Measurements from ENCODE around the gene LRRFIP1. TPM values are rescaled to one million over a fixed set of nuclear protein-coding genes. Genes with fewer than 3 reads are reported as not detected.

Gene LRRFIP1
- total RNA-seq, 1 donor from 2014 or later: 115 TPM

DNA sequence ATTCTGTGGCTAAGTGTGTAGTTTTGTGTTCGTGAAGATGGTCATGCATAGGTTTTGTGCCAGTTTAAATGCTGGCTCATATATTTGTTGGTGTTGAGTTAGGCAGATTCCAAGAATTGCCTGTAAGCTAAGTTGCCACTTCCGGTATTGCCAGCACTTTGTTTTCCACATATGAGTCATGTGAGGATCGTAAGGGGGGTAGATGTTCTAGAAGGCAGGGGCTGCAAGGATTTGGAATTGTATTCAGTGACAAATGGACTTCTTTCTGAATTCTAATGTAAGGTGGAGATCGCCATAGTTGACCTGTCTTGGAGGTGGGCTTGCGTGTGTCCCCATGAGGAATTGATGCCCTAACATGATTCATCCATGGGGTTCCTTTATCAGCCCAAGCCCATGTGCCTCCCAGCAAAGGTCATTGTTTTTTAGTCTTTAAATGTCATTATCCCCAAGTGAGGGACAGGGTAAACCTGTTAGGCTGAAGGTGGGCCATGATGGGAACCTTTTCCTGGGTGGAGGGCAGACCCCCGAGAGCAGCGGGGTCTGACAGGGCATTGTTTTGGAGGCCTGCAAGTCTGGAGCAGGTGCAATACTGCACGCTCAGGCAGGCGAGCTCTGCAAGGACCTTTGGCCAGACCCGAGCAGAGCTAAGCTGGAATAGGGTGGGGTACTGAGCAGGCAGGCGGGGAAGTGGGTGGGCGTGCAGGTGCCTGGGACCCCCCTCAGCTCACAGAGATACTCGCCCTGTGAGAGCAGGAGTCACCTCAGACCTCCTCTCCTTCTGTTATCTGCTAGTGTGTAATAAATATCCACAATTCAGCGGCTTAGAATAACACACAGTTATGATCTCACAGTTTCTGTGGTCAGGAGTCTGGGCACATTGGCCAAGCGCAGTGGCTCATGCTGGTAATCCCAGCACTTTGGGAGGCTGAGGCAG lies 77.4 kb downstream of the LRRFIP1 start:
- TF ChIP-seq, protein P1, sequence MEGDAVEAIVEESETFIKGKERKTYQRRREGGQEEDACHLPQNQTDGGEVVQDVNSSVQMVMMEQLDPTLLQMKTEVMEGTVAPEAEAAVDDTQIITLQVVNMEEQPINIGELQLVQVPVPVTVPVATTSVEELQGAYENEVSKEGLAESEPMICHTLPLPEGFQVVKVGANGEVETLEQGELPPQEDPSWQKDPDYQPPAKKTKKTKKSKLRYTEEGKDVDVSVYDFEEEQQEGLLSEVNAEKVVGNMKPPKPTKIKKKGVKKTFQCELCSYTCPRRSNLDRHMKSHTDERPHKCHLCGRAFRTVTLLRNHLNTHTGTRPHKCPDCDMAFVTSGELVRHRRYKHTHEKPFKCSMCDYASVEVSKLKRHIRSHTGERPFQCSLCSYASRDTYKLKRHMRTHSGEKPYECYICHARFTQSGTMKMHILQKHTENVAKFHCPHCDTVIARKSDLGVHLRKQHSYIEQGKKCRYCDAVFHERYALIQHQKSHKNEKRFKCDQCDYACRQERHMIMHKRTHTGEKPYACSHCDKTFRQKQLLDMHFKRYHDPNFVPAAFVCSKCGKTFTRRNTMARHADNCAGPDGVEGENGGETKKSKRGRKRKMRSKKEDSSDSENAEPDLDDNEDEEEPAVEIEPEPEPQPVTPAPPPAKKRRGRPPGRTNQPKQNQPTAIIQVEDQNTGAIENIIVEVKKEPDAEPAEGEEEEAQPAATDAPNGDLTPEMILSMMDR (IDR thresholded peaks at IDR 0.05; ENCODE audit: insufficient read depth, low read length, severe bottlenecking): no peak
- DNase-seq (ENCODE audit: low read depth): peak; percentile 82
- peak; percentile 86 for FAIRE-seq
- Histone ChIP-seq H3K4me3 (ENCODE audit: low read depth, low read length) (no peak overlapping the region), H3K27me3 (ENCODE audit: control insufficient read depth, insufficient read depth, low read length) (no peaks in the 10 kb centered on the region), H3K36me3 (ENCODE audit: control insufficient read depth, insufficient read depth, low read length) (peaks cover 8% of the 10 kb centered on the region)

DNA sequence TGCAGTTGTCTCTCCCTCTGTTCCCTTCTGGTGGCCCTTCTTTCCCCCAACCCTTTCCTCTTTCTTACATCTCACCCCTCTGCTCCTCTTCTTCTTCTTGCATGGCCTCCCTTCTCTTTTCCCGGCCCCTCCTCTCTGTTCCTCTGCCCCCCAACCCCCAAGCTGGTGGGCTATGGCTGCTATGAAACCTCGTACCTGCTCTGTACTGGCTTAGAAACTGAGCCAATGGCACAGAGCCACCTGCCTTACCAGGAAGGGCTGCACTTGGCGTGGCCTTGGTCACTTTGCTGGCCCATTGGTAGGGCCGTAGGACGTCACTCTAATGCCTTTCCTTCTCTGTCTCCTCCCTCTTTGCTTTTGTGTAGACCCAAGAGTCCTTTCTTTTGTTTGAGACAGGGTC lies 78.9 kb downstream of the LRRFIP1 start:
- H3K4me3 ChIP-seq (ENCODE audit: low read depth, low read length): no peak overlapping the region
- peaks cover 9% of the 10 kb centered on the region for H3K36me3 ChIP-seq (ENCODE audit: control insufficient read depth, insufficient read depth, low read length)
- TF ChIP-seq, protein P1 (IDR thresholded peaks at IDR 0.05; ENCODE audit: insufficient read depth, low read length, severe bottlenecking): no peak
- no peak for DNase-seq (ENCODE audit: low read depth)
- FAIRE-seq: no peak
- no peaks in the 10 kb centered on the region for H3K27me3 ChIP-seq (ENCODE audit: control insufficient read depth, insufficient read depth, low read length)

DNA sequence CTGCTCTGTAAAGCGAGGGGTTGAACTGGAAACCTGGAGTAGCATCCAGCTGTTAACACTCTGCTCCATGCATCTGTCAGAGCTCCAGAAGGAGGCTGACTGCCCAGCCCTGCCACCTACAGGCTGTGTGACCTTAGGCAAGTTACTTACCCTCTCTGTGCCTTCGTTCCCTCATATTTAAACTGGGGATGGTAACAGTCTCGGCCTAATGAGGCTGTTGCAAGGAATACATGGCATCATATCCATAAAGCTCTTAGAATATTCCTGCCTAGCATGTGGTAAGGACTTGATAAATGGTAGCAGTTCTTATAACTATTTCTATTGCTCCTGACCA lies 80.6 kb downstream of the LRRFIP1 start:
- H3K4me3 ChIP-seq (ENCODE audit: low read depth, low read length): no peak overlapping the region
- H3K27me3 ChIP-seq (ENCODE audit: control insufficient read depth, insufficient read depth, low read length): no peaks in the 10 kb centered on the region
- DNase-seq (ENCODE audit: low read depth): no peak
- TF ChIP-seq, protein P1 (IDR thresholded peaks at IDR 0.05; ENCODE audit: insufficient read depth, low read length, severe bottlenecking): peak; percentile 7
- H3K36me3 ChIP-seq (ENCODE audit: control insufficient read depth, insufficient read depth, low read length): peaks cover 16% of the 10 kb centered on the region
- no peak for FAIRE-seq

DNA sequence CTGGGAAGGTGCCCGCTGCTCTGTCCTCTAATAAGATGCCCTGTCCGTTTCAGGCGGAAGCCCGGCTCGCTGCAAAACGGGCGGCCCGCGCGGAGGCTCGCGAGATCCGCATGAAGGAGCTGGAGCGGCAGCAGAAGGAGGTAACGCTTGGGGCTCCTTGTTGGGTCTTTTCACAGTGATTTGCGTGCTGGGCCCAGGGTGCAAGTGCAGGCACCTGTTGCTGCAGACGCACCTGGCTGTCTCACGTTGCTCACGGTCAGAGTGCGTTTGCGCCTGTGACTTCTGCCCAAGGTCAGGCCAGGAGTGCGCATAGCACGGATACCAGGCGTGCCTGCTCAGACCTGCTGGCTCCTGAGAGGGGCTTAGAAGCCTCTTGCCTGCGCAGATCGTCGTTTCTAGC lies 81.1 kb downstream of the LRRFIP1 start:
- TF ChIP-seq, protein P1 (IDR thresholded peaks at IDR 0.05; ENCODE audit: insufficient read depth, low read length, severe bottlenecking): no peak
- FAIRE-seq (no peak), DNase-seq (ENCODE audit: low read depth) (no peak)
- peaks cover 16% of the 10 kb centered on the region for H3K36me3 ChIP-seq (ENCODE audit: control insufficient read depth, insufficient read depth, low read length)
- H3K27me3 ChIP-seq (ENCODE audit: control insufficient read depth, insufficient read depth, low read length): no peaks in the 10 kb centered on the region
- H3K4me3 ChIP-seq (ENCODE audit: low read depth, low read length): no peak overlapping the region

DNA sequence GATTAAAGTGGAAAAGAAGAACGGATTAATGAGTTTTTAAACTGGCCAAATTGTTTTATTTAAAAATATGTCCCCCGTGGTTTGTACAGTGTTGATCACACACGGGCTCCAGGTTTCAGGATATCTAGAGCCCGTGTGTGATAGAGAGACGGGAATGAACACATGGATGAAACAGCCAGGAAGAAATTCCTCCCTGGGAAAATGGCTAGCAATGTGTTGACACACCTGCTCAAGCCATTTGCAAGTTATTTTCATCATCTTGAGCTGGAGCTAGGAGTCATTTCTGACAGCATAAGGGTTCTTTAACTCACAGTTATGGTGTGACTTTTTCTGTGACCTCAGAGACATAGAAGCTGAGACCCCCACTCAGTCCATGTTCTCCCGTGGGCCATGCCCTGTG lies 81.6 kb downstream of the LRRFIP1 start:
- Histone ChIP-seq H3K36me3 (ENCODE audit: control insufficient read depth, insufficient read depth, low read length) (peaks cover 16% of the 10 kb centered on the region), H3K27me3 (ENCODE audit: control insufficient read depth, insufficient read depth, low read length) (no peaks in the 10 kb centered on the region), H3K4me3 (ENCODE audit: low read depth, low read length) (no peak overlapping the region)
- TF ChIP-seq, protein P1 (IDR thresholded peaks at IDR 0.05; ENCODE audit: insufficient read depth, low read length, severe bottlenecking): no peak
- FAIRE-seq (no peak), DNase-seq (ENCODE audit: low read depth) (no peak)

Measured in bronchial epithelial cell (primary cell).